ENCODE results near the gene MATN3. TPM values are rescaled to one million over a fixed set of nuclear protein-coding genes. Genes with fewer than 3 reads are reported as not detected.

MATN3 gene
- total and polyA plus RNA-seq, 2 of the 13 experiments (the other 11 are each of a cell fraction or from before 2014, with no cell fraction given), result 36.1 to 208 TPM

DNA sequence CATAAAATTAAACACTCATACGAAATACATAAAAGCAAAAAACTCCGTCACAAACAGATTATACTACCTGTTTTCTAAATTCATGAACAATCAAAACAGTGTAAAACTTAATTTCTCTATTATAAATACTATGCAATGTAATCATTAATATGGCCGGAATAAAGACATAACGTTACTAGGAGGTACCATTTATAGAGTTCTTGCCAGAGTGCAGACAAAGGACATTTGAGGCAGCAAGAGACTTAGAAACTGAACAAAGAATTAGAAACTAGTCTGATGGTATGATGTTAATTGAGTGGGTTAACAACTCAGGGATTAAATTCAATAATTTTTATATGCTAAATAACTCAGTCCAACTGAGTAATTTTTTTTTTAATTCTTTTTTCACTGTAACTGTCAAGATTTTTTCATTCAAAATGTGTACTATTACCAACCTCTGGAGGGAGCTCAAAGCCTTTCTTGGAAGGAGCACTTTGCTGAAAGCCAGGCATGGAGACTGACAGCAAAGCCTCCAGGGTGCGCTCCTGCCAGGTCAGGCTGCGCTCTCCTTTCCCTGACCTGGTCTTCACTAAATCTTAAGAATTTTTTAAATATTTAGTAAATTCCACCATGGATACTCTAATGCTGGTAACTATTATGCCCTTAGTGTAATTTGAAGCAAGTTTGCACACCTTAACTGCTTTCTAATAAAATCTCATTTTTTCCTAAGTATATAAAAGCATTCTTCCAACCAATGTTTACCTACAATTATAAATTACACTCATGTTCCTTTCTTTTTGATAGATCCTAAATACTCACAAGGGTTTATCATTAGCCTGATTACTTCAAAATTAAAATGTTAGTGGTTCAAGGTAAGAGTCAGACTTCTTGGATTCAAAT, 56.7 kb downstream of the MATN3 start (continued):
- TF ChIP-seq, protein P1, sequence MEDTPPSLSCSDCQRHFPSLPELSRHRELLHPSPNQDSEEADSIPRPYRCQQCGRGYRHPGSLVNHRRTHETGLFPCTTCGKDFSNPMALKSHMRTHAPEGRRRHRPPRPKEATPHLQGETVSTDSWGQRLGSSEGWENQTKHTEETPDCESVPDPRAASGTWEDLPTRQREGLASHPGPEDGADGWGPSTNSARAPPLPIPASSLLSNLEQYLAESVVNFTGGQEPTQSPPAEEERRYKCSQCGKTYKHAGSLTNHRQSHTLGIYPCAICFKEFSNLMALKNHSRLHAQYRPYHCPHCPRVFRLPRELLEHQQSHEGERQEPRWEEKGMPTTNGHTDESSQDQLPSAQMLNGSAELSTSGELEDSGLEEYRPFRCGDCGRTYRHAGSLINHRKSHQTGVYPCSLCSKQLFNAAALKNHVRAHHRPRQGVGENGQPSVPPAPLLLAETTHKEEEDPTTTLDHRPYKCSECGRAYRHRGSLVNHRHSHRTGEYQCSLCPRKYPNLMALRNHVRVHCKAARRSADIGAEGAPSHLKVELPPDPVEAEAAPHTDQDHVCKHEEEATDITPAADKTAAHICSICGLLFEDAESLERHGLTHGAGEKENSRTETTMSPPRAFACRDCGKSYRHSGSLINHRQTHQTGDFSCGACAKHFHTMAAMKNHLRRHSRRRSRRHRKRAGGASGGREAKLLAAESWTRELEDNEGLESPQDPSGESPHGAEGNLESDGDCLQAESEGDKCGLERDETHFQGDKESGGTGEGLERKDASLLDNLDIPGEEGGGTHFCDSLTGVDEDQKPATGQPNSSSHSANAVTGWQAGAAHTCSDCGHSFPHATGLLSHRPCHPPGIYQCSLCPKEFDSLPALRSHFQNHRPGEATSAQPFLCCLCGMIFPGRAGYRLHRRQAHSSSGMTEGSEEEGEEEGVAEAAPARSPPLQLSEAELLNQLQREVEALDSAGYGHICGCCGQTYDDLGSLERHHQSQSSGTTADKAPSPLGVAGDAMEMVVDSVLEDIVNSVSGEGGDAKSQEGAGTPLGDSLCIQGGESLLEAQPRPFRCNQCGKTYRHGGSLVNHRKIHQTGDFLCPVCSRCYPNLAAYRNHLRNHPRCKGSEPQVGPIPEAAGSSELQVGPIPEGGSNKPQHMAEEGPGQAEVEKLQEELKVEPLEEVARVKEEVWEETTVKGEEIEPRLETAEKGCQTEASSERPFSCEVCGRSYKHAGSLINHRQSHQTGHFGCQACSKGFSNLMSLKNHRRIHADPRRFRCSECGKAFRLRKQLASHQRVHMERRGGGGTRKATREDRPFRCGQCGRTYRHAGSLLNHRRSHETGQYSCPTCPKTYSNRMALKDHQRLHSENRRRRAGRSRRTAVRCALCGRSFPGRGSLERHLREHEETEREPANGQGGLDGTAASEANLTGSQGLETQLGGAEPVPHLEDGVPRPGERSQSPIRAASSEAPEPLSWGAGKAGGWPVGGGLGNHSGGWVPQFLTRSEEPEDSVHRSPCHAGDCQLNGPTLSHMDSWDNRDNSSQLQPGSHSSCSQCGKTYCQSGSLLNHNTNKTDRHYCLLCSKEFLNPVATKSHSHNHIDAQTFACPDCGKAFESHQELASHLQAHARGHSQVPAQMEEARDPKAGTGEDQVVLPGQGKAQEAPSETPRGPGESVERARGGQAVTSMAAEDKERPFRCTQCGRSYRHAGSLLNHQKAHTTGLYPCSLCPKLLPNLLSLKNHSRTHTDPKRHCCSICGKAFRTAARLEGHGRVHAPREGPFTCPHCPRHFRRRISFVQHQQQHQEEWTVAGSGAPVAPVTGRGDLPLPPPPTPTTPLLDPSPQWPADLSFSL (CRISPR knock-in tag; IDR thresholded peaks at IDR 0.05), result no peak
- TF ChIP-seq HBP1 (CRISPR knock-in tag; IDR thresholded peaks at IDR 0.05; ENCODE audit: low read depth) (no peak), ZNF703 (CRISPR knock-in tag; IDR thresholded peaks at IDR 0.05; ENCODE audit: borderline replicate concordance) (no peak), ZNF441 (CRISPR knock-in tag; IDR thresholded peaks at IDR 0.05; ENCODE audit: borderline replicate concordance) (no peak), ZNF280D (CRISPR knock-in tag; IDR thresholded peaks at IDR 0.05) (no peak), ZNF543 (CRISPR knock-in tag; IDR thresholded peaks at IDR 0.05) (no peak), NBN (conservative IDR thresholded peaks at IDR 0.05) (no peak), ZNF747 (CRISPR knock-in tag; IDR thresholded peaks at IDR 0.05; ENCODE audit: borderline replicate concordance) (no peak), PAX8 (CRISPR knock-in tag; IDR thresholded peaks at IDR 0.05; ENCODE audit: borderline replicate concordance) (no peak), ASH2L (IDR thresholded peaks at IDR 0.05; ENCODE audit: insufficient read length, low read depth, low read length) (no peak), ZNF577 (CRISPR knock-in tag; IDR thresholded peaks at IDR 0.05; ENCODE audit: borderline replicate concordance, low read depth) (no peak), SSRP1 (CRISPR knock-in tag; IDR thresholded peaks at IDR 0.05) (no peak), KDM5B (CRISPR knock-in tag; IDR thresholded peaks at IDR 0.05; ENCODE audit: borderline replicate concordance) (no peak)
- TF ChIP-seq, protein P2, sequence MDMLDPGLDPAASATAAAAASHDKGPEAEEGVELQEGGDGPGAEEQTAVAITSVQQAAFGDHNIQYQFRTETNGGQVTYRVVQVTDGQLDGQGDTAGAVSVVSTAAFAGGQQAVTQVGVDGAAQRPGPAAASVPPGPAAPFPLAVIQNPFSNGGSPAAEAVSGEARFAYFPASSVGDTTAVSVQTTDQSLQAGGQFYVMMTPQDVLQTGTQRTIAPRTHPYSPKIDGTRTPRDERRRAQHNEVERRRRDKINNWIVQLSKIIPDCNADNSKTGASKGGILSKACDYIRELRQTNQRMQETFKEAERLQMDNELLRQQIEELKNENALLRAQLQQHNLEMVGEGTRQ (IDR thresholded peaks at IDR 0.05; ENCODE audit: low read depth, low read length), result no peak
- TF ChIP-seq, protein P2 (CRISPR knock-in tag; IDR thresholded peaks at IDR 0.05; ENCODE audit: borderline replicate concordance), result no peak

All from HepG2 (cell line).